ENCODE data around the gene PTPRT.

PTPRT gene

DNA sequence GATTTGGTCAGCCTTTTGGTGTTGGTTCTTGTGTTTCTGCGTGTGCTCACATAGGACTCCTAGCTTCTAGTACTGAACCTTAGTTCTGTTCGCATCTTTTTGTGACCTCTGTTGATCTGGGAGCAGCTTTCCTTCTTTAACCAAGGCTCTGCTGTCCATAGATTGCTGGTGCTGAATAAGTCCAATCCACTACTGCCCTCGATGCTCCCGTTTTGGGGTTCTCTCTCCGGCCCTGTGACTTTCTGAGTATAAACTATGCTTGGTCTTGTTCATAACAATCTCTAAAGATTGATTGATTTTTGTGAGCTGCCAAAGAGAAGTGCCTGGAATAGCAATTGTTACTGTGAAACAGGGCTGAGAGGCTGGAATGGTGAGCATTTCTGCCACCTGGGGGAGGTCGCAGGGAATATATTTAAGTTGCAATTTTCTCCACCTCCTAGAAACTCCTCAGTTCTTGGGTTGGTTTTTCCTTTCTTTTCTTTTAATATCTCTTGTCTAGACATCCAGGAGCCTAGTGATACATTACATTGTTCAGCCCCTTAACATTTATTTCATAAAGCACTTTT, 1148.6 kb downstream of the PTPRT start:
- DNase-seq (ENCODE audit: low spot score in 2 of 2) = no peak
- H3K4me1 Mint-ChIP-seq = no peaks in the 10 kb centered on the region
- H3K27me3 Mint-ChIP-seq = no peaks in the 10 kb centered on the region

DNA sequence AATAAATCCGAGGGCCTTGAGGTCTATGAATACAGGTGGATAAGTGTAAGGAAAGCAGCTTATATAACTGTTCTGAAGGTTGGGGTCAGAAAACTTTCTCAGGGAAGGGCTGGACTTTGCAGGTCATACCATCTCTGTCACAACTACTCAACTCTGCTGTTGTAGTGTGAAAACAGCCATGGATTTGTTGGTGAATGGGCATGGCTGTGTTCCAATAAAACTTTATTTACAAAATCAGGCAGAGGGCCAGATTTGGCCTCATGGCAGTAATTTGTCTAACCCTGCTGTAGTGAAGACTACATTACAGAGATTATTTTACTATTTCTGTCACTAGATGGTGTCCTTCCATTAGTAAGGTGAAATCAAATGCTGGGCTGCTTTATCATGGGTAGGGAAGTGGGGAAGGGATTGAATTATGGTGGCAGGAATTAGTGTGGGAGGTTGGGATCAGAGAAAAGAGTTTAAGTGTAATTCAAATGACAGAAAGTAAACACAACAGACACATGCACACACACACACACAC, 1161.9 kb downstream of the PTPRT start:
- H3K9me3 Mint-ChIP-seq = peaks cover 22% of the 10 kb centered on the region
- ATAC-seq (replicated peaks; ENCODE audit: extremely low read depth, poor library complexity, severe bottlenecking) = no peak
- no peak for DNase-seq (ENCODE audit: low spot score in 2 of 2)
- no peak overlapping the region for H3K27ac Mint-ChIP-seq (ENCODE audit: low read depth)
- no peaks in the 10 kb centered on the region for H3K4me1 Mint-ChIP-seq
- H3K27me3 Mint-ChIP-seq = no peaks in the 10 kb centered on the region
- H3K4me3 Mint-ChIP-seq = no peak overlapping the region
- H3K36me3 Mint-ChIP-seq (ENCODE audit: insufficient read depth) = no peaks in the 10 kb centered on the region

More for the DNA sequence above, 1148.6 kb downstream of the PTPRT start:
- Mint-ChIP-seq H3K36me3 (ENCODE audit: insufficient read depth) (no peaks in the 10 kb centered on the region), H3K9me3 (no peaks in the 10 kb centered on the region), H3K4me3 (no peak overlapping the region), H3K27ac (ENCODE audit: low read depth) (no peak overlapping the region)
- ATAC-seq (replicated peaks; ENCODE audit: extremely low read depth, poor library complexity, severe bottlenecking) = no peak

DNA sequence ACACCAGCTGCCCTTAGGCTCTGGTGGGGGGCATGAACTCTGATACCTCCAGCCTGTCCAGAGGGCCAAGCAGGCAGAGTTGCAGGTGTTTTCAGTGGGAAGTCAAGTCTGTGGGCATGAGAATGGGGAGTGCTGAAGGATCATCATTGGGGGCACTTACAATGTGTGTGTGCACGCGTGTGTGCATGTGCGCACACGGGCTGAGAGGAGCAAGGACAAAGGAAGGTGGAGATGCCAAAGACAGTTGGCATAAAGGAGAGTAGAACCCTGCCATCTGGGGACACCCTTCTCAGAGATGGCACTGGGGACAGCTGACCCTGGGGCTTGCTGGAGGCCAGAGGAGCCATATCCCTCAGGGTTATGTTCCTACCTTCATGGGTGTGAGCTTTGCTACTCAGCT, 1163.1 kb downstream of the PTPRT start:
- H3K9me3 Mint-ChIP-seq = peaks cover 17% of the 10 kb centered on the region
- no peak overlapping the region for H3K27ac Mint-ChIP-seq (ENCODE audit: low read depth)
- no peaks in the 10 kb centered on the region for H3K27me3 Mint-ChIP-seq
- ATAC-seq (replicated peaks; ENCODE audit: extremely low read depth, poor library complexity, severe bottlenecking) (no peak), DNase-seq (ENCODE audit: low spot score in 2 of 2) (no peak)
- no peaks in the 10 kb centered on the region for H3K36me3 Mint-ChIP-seq (ENCODE audit: insufficient read depth)
- no peaks in the 10 kb centered on the region for H3K4me1 Mint-ChIP-seq
- no peak overlapping the region for H3K4me3 Mint-ChIP-seq

GRCh38 chr20:42024653-42025052, 1165.1 kb downstream of the PTPRT start:
- Mint-ChIP-seq H3K9me3 (peaks cover 13% of the 10 kb centered on the region), H3K4me3 (no peak overlapping the region), H3K36me3 (ENCODE audit: insufficient read depth) (no peaks in the 10 kb centered on the region), H3K4me1 (no peaks in the 10 kb centered on the region), H3K27ac (ENCODE audit: low read depth) (no peak overlapping the region), H3K27me3 (no peaks in the 10 kb centered on the region)
- no peak for ATAC-seq (replicated peaks; ENCODE audit: extremely low read depth, poor library complexity, severe bottlenecking)
- DNase-seq (ENCODE audit: low spot score in 2 of 2) = no peak
